H1 (cell line): ENCODE results near the gene ABCB10. TPM values are rescaled to one million over a fixed set of nuclear protein-coding genes. Genes with fewer than 3 reads are reported as not detected.

Experiments used
- CHD7 ChIP-seq: fragments of 300-600 bp; sonication (generic); IDR thresholded peaks from 2 replicates; pipeline ENCODE4 v1.7.1; 2012; ENCODE audit warnings: low read length, moderate library complexity, mild to moderate bottlenecking, inconsistent platforms; ENCODE audit not compliant: insufficient replicate concordance
- polyA plus RNA-seq, 7 experiments: library from polyadenylated mRNA; depleted of rRNA in 3 of 7; stranded (reverse) in 5 of 7; unstranded in 2 of 7; fragments of >200 nt in 5 of 7; fragments of 200-250 nt in 2 of 7; gene quantifications; 1 replicate in 5 of 7; 2 replicates in 1 of 7; 4 replicates in 1 of 7; pipeline versions ENCODE4 v1.2.1 to v1.2.3, GENCODE V29; 2011 to 2013; ENCODE audit warnings: missing spikeins in 2 of 7, mixed read lengths in 2 of 7
- total RNA-seq: library from RNA; stranded (reverse); fragmentation: NEBNext Ultra II Directional; extraction: Animal tissue kit (Norgen Biotek cat#: 25700); gene quantifications from 2 replicates; pipeline ENCODE4 v1.2.1, GENCODE V29; 2021

The ABCB10 gene
- total and polyA plus RNA-seq, 2 of the 8 experiments (the other 6 are each of a cell fraction or from before 2014, with no cell fraction given) = 3.6 to 11.9 TPM

GRCh38 chr1:229599218-229599954 is 40.9 kb upstream of the ABCB10 start (continued):
- TF ChIP-seq CHD7 = no peak
